ENCODE data around the gene AKAP6.

The AKAP6 gene

GRCh38 chr14:32329146-32329545, at the start of gene AKAP6:
TSS of gene AKAP6 (plus strand) at chr14:32329298. CDS start at chr14:32433494, 104,196 bp downstream.
- DNase-seq: peak; percentile 93

- DNase-seq: no peak
These were observed 42.5 kb upstream of the AKAP6 start for GRCh38 chr14:32286602-32287001.

- DNase-seq: no peak
These were observed 32.7 kb upstream of the AKAP6 start for GRCh38 chr14:32296366-32296765.

GRCh38 chr14:32298346-32298745, 30.8 kb upstream of the AKAP6 start:
- no peak for DNase-seq

GRCh38 chr14:32300136-32300535, 29.0 kb upstream of the AKAP6 start:
- no peak for DNase-seq

GRCh38 chr14:32303865-32304264, 25.2 kb upstream of the AKAP6 start:
- no peak for DNase-seq

- peak; percentile 29 for DNase-seq
These were observed 24.8 kb upstream of the AKAP6 start for GRCh38 chr14:32304296-32304695.

- no peak for DNase-seq
These were observed 22.5 kb upstream of the AKAP6 start for GRCh38 chr14:32306549-32306948.

- no peak for DNase-seq
These were observed 21.1 kb upstream of the AKAP6 start for GRCh38 chr14:32307881-32308582.

GRCh38 chr14:32310876-32311275, 18.2 kb upstream of the AKAP6 start:
- DNase-seq: no peak

GRCh38 chr14:32311294-32312009, 17.6 kb upstream of the AKAP6 start:
- DNase-seq: no peak

- DNase-seq: no peak
These were observed 17.1 kb upstream of the AKAP6 start for GRCh38 chr14:32312010-32312331.

GRCh38 chr14:32313844-32314376, 15.2 kb upstream of the AKAP6 start:
- DNase-seq: no peak

GRCh38 chr14:32318087-32318795, 10.9 kb upstream of the AKAP6 start:
- no peak for DNase-seq

- no peak for DNase-seq
These were observed 9.6 kb upstream of the AKAP6 start for GRCh38 chr14:32319368-32320049.

GRCh38 chr14:32324601-32325000, 4.5 kb upstream of the AKAP6 start:
- no peak for DNase-seq

GRCh38 chr14:32327255-32327961, 1.7 kb upstream of the AKAP6 start:
- no peak for DNase-seq

- no peak for DNase-seq
These were observed 690 bp downstream of the AKAP6 start for GRCh38 chr14:32329690-32330285.

GRCh38 chr14:32330351-32331111, 1.4 kb downstream of the AKAP6 start:
- peak; percentile 94 for DNase-seq

GRCh38 chr14:32331206-32331605, 2.1 kb downstream of the AKAP6 start:
- peak; percentile 94 for DNase-seq
